ENCODE results near the gene CPA1. TPM values are rescaled to one million over a fixed set of nuclear protein-coding genes. Genes with fewer than 3 reads are reported as not detected.

CPA1 gene
- total and polyA plus RNA-seq, 8 donors, result 1.7 to 17.3 (median 5.5) TPM; not detected in 5

- Histone ChIP-seq H3K4me3 (no peak overlapping the region), H3K4me1 (peaks cover 0 to 37% (median 17%) of the 10 kb centered on the region in 4 donors), H3K9me3 (no peaks in the 10 kb centered on the region), H3K27ac (peak overlapping the region in 3 of 5 donors; percentile 27 to 64 (median 61)), H3K27me3 (no peaks in the 10 kb centered on the region), H3K36me3 (no peaks in the 10 kb centered on the region)
- no peak for TF ChIP-seq POLR2A (IDR thresholded peaks at IDR 0.05)
- TF ChIP-seq POLR2AphosphoS5 (IDR thresholded peaks at IDR 0.05), result no peak
- no peak for TF ChIP-seq CTCF (IDR thresholded peaks at IDR 0.05)
- no peak for TF ChIP-seq EP300 (IDR thresholded peaks at IDR 0.05)
- WGBS, 5 donors, result 42 to 61% (median 47%) methylated on average over 20 of the region's 20 CpGs
- intact Hi-C loops (cut with DNase I; ENCODE audit: low total_unique reads), result no loop called here
- DNase-seq, result peak in 1 of 2 donors; percentile 67
Observed at GRCh38 chr7:130352194-130353074, 27.9 kb upstream of the CPA1 start.

- 91 to 96% (median 95%) methylated on average over 7 of the region's 7 CpGs for WGBS, 5 donors
- intact Hi-C loops (cut with DNase I; ENCODE audit: low total_unique reads), result no loop called here
- no peak for TF ChIP-seq CTCF (IDR thresholded peaks at IDR 0.05)
- TF ChIP-seq POLR2A (IDR thresholded peaks at IDR 0.05), result no peak
- no peak for TF ChIP-seq EP300 (IDR thresholded peaks at IDR 0.05)
- TF ChIP-seq POLR2AphosphoS5 (IDR thresholded peaks at IDR 0.05), result no peak
- Histone ChIP-seq H3K9me3 (no peaks in the 10 kb centered on the region), H3K27ac (peak overlapping the region in 2 of 5 donors; percentile 42 to 64), H3K36me3 (no peaks in the 10 kb centered on the region), H3K4me3 (no peak overlapping the region), H3K4me1 (peaks cover 0 to 40% (median 17%) of the 10 kb centered on the region in 4 donors), H3K27me3 (no peaks in the 10 kb centered on the region)
- no peak for DNase-seq
Observed at GRCh38 chr7:130353196-130353595, 27.1 kb upstream of the CPA1 start.

- WGBS, 5 donors, result 49 to 65% (median 61%) methylated on average over 9 of the region's 9 CpGs
- Histone ChIP-seq H3K36me3 (no peaks in the 10 kb centered on the region), H3K27ac (peak overlapping the region; percentile 31 to 78 (median 72)), H3K4me1 (peaks cover 0 to 36% (median 14%) of the 10 kb centered on the region in 4 donors), H3K9me3 (peaks cover 4 to 22% (median 11%) of the 10 kb centered on the region in 4 donors), H3K4me3 (no peak overlapping the region), H3K27me3 (no peaks in the 10 kb centered on the region)
- intact Hi-C loops (cut with DNase I; ENCODE audit: low total_unique reads), result no loop called here
- DNase-seq, result peak in 1 of 2 donors; percentile 88
- TF ChIP-seq POLR2AphosphoS5 (IDR thresholded peaks at IDR 0.05), result peak in 2 of 3 donors; percentile 14 to 62
- TF ChIP-seq CTCF (IDR thresholded peaks at IDR 0.05), result no peak
Observed at GRCh38 chr7:130356121-130356875, 24.0 kb upstream of the CPA1 start.

GRCh38 chr7:130356876-130357611 lies 23.2 kb upstream of the CPA1 start:
- peaks cover 4 to 22% (median 11%) of the 10 kb centered on the region in 4 donors for H3K9me3 ChIP-seq
- no peaks in the 10 kb centered on the region for H3K36me3 ChIP-seq
- intact Hi-C loops (cut with DNase I; ENCODE audit: low total_unique reads), result no loop called here
- no peak overlapping the region for H3K4me3 ChIP-seq
- peak in 1 of 2 donors; percentile 60 for DNase-seq
- H3K27me3 ChIP-seq, result no peaks in the 10 kb centered on the region
- peaks cover 0 to 29% (median 10%) of the 10 kb centered on the region in 4 donors for H3K4me1 ChIP-seq
- 73 to 81% (median 76%) methylated on average over 16 of the region's 16 CpGs for WGBS, 5 donors
- H3K27ac ChIP-seq, result peak overlapping the region in 4 of 5 donors; percentile 62 to 78 (median 75)
- peak in 2 of 3 donors; percentile 51 to 60 for TF ChIP-seq POLR2AphosphoS5 (IDR thresholded peaks at IDR 0.05)
- no peak for TF ChIP-seq EP300 (IDR thresholded peaks at IDR 0.05)

All from stomach (tissue), 9 donors.